Gastroesophageal sphincter (tissue), 4 donors: ENCODE data around the gene TP73. TPM values are rescaled to one million over a fixed set of nuclear protein-coding genes. Genes with fewer than 3 reads are reported as not detected.

Experiments used
- ATAC-seq: fragments of 150-250 bp; one replicate; pipeline ENCODE4 v1.9.1; 2016; ENCODE audit warnings: mild to moderate bottlenecking, moderate library complexity
- H3K27ac ChIP-seq, 4 donors: fragments of 200-600 bp; sonication (generic) in 3 of 4; 1 replicate in 3 of 4; 2 replicates in 1 of 4; pipeline ENCODE4 v1.5.1; 2016 to 2019
- H3K27me3 ChIP-seq: fragments of 200-600 bp; sonication (generic); one replicate; pipeline ENCODE4 v1.5.1; 2019
- H3K36me3 ChIP-seq, 2 donors: fragments of 200-600 bp; sonication (generic); one replicate each; pipeline ENCODE4 v1.5.1; 2019; ENCODE audit warnings: control low read depth in 1 of 2
- H3K4me1 ChIP-seq, 3 donors: fragments of 200-600 bp; sonication (generic); 1 replicate in 2 of 3; 2 replicates in 1 of 3; pipeline ENCODE4 v1.5.1; 2016 to 2019; ENCODE audit warnings: control low read depth in 2 of 3
- H3K4me3 ChIP-seq, 2 donors: fragments of 200-600 bp; sonication (generic); one replicate each; pipeline ENCODE4 v1.5.1; 2019; ENCODE audit warnings: mild to moderate bottlenecking in 1 of 2, moderate library complexity in 1 of 2
- H3K9me3 ChIP-seq, 3 donors: fragments of 200-600 bp; sonication (generic); one replicate each; pipeline ENCODE4 v1.5.1; 2017 to 2019; ENCODE audit warnings: control low read depth in 2 of 3
- CTCF ChIP-seq, 4 experiments: fragments of 200-600 bp in 2 of 4; fragments of 450-650 bp in 2 of 4; sonication (generic) in 1 of 4; IDR thresholded peaks; one replicate each; pipeline ENCODE4 v1.5.1; 2017 to 2019; ENCODE audit warnings: antibody characterized with exemption in 4 of 4, mild to moderate bottlenecking in 2 of 4, moderate library complexity in 2 of 4
- EP300 ChIP-seq: sonication (generic); formaldehyde crosslinking; IDR thresholded peaks from one replicate; pipeline ENCODE4 v1.6.1; 2017; ENCODE audit warnings: antibody characterized with exemption, mild to moderate bottlenecking
- POLR2A ChIP-seq, 2 donors: fragments of 450-650 bp; IDR thresholded peaks; one replicate each; pipeline ENCODE4 v1.6.1; 2017; ENCODE audit warnings: antibody characterized with exemption in 2 of 2, mild to moderate bottlenecking in 2 of 2, moderate library complexity in 1 of 2
- POLR2AphosphoS5 ChIP-seq: sonication (generic); formaldehyde crosslinking; IDR thresholded peaks from one replicate; pipeline ENCODE4 v1.6.1; 2017; ENCODE audit warnings: antibody characterized with exemption
- WGBS, 2 donors: methylation state at CpG; one replicate each; pipeline ENCODE4 v1.1.5; 2018; ENCODE audit warnings: low coverage in 1 of 2; 5-methylcytosine and 5-hydroxymethylcytosine counted together
- total RNA-seq, 4 donors: library from RNA; depleted of rRNA; stranded (reverse); fragments of >200 nt; gene quantifications; one replicate each; pipeline ENCODE4 v1.1.0, GENCODE V29; 2016

Gene TP73
- total RNA-seq, 4 donors from 2014 or later = 0.19 to 0.22 TPM; not detected in 2

- H3K27ac ChIP-seq = no peak overlapping the region
- 40 to 63% methylated on average over 1 to 2 of the region's 22 CpGs for WGBS, 2 donors
Observed at GRCh38 chr1:3676581-3677470, 24.5 kb downstream of the TP73 start.

GRCh38 chr1:3677484-3677883 is 25.2 kb downstream of the TP73 start:
- Histone ChIP-seq H3K4me1 (no peaks in the 10 kb centered on the region), H3K4me3 (no peak overlapping the region), H3K9me3 (no peaks in the 10 kb centered on the region), H3K36me3 (no peaks in the 10 kb centered on the region), H3K27me3 (peaks cover 62% of the 10 kb centered on the region), H3K27ac (no peak overlapping the region)
- no peak for ATAC-seq
- TF ChIP-seq CTCF (IDR thresholded peaks at IDR 0.05) (no peak), POLR2A (IDR thresholded peaks at IDR 0.05) (no peak), EP300 (no peak)
- 60% methylated on average over 2 of the region's 5 CpGs; no CpG with 5 or more reads in 1 of the 2 donors for WGBS, 2 donors

More at GRCh38 chr1:3676581-3677470, 24.5 kb downstream of the TP73 start:
- Histone ChIP-seq H3K4me3 (no peak overlapping the region), H3K9me3 (no peaks in the 10 kb centered on the region), H3K4me1 (no peaks in the 10 kb centered on the region), H3K36me3 (no peaks in the 10 kb centered on the region), H3K27me3 (peaks cover 67% of the 10 kb centered on the region)
- TF ChIP-seq EP300 (no peak), POLR2AphosphoS5 (no peak), POLR2A (IDR thresholded peaks at IDR 0.05) (no peak), CTCF (IDR thresholded peaks at IDR 0.05) (no peak)
- no peak for ATAC-seq

GRCh38 chr1:3678361-3679097 is 26.2 kb downstream of the TP73 start:
- 51% methylated on average over 3 of the region's 21 CpGs; no CpG with 5 or more reads in 1 of the 2 donors for WGBS, 2 donors
- Histone ChIP-seq H3K36me3 (no peaks in the 10 kb centered on the region), H3K4me3 (no peak overlapping the region), H3K27me3 (peaks cover 53% of the 10 kb centered on the region), H3K9me3 (no peaks in the 10 kb centered on the region), H3K27ac (no peak overlapping the region), H3K4me1 (no peaks in the 10 kb centered on the region)
- TF ChIP-seq POLR2AphosphoS5 (no peak), CTCF (IDR thresholded peaks at IDR 0.05) (no peak), EP300 (no peak), POLR2A (IDR thresholded peaks at IDR 0.05) (no peak)
- no peak for ATAC-seq

- TF ChIP-seq POLR2A (IDR thresholded peaks at IDR 0.05) = no peak
- TF ChIP-seq POLR2AphosphoS5 = no peak
- TF ChIP-seq EP300 = no peak
- no peak for TF ChIP-seq CTCF (IDR thresholded peaks at IDR 0.05)
- Histone ChIP-seq H3K27ac (no peak overlapping the region), H3K27me3 (peaks cover 53% of the 10 kb centered on the region), H3K9me3 (no peaks in the 10 kb centered on the region), H3K4me3 (no peak overlapping the region), H3K4me1 (peaks cover 0 to 3% (median 0%) of the 10 kb centered on the region in 3 donors), H3K36me3 (no peaks in the 10 kb centered on the region)
- ATAC-seq = no peak
- WGBS, 2 donors = 60 to 88% methylated on average over 6 to 10 of the region's 18 CpGs
Observed at GRCh38 chr1:3679098-3679555, 26.8 kb downstream of the TP73 start.
